ENCODE data around the gene ILF3.
"Not testable (repeated sequence)": the region's sequence is repeated elsewhere in the genome, so short reads cannot be mapped to it uniquely, and the experiment has no call there.

Gene ILF3

DNA sequence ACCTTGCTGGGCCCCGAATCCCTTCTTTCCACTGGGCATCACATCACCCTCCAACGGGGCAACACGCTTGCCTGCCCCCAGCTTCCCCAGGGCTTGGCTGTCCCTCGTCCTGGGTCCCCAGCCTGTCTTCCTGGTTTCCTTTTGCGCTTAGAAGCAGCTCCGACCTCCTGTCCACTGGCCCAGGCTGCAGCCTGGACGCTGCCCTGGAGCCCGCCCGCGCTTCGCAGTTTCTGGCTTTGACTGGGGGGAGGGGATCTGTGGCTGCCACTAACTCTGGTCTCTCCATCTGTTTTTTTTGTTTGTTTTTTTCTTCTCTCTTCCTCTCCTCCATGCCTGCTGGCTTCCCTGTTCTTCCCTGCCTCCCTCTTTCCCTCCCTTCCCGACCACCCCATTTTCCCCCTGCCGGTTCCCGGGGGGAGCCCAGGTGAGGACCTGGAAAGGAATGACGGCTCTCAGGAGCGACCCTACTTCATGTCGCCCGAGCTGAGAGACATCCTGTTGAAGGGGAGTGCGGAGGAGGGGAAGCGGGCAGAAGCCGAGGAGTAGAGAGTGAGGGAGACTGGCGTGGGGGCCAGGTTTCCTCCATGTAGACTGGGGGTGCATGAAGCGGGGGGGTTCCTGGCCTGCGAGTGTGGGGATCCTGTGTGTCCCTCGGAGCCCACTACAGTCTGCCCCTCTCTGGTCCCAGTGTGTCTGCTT lies 11.5 kb upstream of the ILF3 start:
- DNase-seq (ENCODE audit: low read depth) = no peak

DNA sequence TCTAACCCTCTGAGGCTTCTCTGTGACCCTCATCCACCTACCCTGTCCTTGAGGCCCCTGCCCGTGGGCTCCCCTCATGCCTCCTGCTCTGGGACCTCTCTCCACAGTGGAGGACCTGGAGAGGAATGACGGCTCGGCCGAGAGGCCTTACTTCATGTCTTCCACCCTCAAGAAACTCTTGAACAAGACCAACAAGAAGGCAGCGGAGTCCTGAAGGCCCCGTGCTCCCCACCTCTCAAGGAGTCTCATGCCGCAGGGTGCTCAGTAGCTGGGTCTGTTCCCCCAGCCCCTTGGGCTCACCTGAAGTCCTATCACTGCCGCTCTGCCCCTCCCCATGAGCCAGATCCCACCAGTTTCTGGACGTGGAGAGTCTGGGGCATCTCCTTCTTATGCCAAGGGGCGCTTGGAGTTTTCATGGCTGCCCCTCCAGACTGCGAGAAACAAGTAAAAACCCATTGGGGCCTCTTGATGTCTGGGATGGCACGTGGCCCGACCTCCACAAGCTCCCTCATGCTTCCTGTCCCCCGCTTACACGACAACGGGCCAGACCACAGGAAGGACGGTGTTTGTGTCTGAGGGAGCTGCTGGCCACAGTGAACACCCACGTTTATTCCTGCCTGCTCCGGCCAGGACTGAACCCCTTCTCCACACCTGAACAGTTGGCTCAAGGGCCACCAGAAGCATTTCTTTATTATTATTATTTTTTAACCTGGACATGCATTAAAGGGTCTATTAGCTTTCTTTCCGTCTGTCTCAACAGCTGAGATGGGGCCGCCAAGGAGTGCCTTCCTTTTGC lies 10.8 kb upstream of the ILF3 start:
- DNase-seq (ENCODE audit: low read depth) = no peak

DNA sequence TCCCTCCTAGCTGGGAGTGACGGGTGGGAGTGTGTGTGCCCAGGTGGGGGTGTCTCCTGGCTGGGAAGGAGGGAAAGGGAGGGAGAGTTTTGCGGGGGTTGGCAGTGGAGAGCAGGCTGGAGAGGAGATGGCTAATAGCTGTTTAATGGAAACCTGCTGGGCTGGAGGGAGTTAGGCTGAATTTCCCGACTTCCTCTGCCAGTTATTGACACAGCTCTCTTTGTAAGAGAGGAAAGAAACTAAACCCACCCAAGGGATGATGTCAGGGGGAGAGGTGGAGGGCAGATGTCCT lies 10.2 kb upstream of the ILF3 start:
- DNase-seq (ENCODE audit: low read depth) = no peak

DNA sequence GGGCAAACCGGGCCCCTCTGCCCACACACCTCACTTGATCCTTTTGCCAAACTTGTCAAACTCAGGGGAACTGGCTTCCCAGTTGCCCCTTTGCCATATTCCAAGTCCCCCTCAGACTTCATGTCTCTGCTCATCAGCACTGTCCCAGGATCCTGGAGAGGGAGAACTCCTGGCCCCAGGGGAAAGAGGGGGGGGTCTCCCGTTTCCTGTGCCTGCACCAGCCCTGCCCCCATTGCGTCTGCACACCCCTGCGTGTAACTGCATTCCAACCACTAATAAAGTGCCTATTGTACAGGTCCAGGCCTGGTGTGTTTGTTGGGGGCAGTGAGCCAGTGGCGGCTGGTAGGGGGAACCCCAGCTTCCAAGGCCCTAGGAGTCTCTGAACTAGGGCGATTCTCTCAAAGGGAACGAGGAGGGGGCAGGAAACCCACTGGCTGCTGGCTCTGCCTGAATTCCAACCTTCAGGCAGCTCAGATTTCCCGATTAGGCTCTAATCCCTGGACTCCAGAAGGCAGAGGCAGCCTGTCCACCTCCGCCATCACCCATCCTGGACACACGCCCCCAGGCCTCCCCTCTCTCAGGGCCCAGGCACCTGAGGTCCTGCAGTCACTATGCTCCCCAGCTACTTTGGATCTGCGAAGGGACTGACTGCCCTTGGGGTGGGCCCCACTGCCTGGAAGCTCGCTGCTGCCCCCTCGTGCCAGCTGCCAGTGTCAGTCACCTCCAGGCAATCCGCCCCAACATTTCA lies 9.7 kb upstream of the ILF3 start:
- peak; percentile 85 for DNase-seq (ENCODE audit: low read depth)

DNA sequence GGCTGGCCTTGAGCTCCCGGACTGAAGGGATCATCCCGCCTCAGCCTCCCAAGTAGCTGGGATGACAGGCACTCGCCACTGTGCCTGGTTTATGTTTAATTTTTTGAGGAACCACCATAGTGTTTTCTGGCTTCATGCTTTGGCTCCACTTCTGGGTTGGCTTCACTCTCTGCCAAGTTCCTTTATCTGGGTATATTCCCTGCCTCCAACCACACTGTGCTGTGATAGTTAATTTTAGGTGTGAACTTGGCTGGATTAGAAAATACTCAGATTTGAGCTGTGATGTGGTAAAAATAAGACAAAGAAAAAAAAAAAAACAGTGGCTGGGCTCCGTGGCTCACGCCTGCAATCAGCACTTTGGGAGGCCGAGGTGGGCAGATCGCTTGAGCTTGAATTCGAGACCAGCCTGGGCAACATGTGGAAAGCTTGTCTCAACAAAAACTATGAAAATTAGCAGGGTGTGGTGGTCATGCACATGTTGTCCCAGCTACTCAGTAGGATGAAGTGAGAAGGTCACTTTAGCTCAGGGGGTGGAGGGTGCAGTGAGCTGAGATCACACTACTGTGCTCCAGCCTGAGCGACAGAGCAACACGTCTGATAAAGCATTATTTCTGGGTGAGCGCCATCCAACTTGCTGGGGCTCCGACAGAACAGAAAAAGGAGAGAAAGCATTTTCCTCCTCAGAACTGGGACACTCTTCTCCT lies 7.5 kb upstream of the ILF3 start:
- no peak for DNase-seq (ENCODE audit: low read depth)

DNA sequence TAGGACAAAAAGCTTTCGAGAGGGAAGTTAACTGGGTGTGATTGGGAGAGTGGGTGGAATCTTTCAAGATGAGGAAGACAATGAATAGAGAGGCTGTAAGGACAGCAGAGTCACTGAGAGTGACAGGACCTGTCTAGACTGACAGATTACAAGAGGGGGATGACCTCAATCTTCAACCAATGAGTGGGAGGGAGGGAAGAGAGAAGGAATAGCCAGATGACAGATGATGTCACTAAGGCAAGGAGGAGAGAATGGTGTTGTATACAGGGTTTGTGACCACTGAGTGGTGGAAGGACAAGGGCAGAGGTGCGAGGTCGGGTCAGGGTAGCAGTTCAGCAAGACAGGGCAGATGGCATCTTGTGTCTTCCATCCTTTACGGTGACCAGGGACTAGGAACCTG lies 5.8 kb upstream of the ILF3 start:
- DNase-seq (ENCODE audit: low read depth) = no peak

DNA sequence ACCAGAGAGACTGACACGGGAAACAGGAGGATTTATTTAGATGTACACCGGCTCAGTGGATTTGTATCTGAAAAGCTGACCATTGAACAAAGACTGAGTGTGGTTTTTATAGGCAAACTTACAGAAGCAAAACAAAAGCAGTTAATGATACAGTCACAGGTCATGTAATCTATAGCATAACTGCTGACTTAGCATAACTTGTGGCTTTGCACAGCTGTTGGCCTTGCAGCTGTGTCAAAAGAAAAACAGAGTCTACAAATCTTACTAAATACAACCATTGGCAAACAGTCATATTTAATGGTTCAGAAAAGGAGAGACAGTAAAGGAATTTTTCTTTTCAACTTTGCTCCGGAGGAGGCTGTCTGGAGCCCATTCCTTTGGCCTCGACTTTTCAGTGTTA lies 2.3 kb upstream of the ILF3 start:
- no peak for DNase-seq (ENCODE audit: low read depth)

DNA sequence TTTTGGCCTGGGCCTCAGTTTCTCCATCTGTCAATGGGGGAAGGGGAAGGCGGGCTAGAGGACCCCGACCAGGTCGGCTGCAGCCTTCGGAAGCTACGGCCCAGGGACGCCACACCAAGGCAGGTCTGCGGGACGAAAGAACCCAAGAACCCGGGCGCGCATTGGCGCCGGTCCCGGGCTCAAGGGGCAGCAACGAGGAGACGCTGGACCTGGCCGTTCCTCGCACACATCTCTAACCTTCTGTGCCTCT lies 739 bp upstream of the ILF3 start:
- DNase-seq (ENCODE audit: low read depth) = no peak

DNA sequence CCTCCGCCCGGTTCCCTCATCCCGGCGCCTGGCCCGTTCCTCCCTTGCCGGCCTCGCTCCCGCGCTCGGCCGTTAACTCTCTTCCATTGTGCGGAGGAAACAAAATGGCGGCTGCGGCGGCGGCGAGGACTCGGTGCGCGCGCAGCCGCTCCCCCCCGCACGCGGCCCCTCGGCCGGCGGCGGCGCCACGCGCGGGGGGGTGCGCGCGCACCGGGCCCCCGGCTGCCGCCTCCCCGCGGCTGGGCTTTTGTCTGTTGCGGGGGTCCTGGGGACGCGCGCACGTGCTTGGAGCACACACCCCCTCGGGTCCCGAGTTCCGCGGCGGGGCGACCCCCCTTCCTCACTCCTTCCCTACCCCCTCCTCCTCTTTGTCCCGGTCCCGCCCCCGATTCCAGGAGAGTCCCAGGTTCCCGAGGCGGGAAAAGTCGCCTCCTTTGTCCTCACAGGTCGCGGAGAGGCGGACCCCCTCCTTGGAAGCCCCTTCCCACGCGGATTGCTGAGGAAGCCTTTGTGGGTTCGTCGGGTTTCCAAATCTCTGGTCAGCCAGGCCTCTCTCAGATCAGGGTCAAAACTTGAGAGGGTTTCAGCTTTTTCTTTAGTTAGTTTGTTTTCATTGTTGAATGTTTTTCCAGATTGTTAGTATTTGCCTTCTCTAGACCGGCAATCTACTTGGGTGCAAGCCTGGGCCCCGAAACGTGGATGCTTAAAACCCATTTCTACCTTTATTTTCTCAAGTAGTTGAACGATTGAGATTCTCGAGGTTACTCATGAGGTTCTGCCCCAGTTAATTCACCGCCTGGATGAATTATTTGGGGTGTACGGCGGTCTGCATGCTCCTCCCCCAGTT lies 687 bp downstream of the ILF3 start:
- DNase-seq (ENCODE audit: low read depth) = peak; percentile 48

DNA sequence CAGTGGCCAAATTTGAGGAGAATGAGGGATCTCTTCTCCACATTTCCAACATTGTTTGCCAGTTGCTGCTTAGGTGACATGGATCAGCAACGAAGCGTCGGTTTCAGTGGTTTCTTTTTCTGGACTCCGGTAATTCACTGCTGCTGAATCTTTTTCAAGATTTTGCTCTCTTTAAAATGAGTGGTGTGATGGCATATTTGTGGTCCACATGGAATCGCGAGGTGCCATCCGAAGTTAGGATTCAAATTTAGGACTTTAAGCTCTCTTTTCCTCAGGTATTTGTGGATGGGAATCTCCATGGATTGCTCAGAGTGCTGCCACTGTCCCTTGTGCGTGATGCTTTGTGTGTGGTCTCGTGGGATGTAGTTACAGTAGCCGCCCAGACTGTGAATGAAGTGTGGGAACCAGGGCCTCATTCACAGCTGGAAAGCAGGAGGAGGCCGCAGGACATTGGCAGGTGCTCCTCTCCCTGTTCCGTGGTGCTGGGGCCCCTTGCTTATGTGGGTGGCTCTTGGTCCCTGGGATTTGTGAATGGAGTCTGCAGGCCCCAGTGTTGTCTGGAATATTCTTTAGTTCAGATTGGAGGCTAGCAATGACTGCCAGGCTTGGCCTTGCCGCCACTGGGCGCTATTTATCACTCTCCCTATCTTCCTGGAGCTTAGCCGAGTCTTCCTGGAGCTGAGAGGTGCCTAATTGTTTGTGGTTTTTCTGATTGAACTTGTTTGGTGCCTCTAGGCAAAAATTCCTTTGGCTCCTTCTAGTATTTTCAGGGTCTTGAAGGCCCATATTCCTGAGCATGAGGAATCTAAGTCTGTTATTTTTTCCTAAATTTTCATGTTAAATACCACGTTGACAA lies 1.5 kb downstream of the ILF3 start:
- no peak for DNase-seq (ENCODE audit: low read depth)

DNA sequence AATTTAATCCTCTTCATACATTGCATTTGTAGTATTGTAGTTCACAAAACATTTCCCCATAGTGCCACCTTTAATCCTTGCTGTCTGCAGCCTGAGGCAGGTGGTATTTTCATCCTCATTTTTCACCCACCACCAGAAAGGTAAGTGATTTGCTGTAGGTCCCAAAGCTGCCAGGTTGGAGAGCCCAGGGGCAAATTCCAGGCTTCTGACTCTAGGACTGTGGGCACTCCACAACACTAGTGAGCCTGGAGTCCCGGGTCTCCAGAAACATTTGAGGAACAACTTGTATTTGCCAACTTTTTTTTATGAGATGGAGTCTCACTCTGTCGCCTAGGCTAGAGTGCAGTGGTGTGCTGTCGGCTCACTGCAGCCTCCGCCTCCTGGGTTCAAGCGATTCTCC lies 6.2 kb downstream of the ILF3 start:
- no peak for DNase-seq (ENCODE audit: low read depth)

DNA sequence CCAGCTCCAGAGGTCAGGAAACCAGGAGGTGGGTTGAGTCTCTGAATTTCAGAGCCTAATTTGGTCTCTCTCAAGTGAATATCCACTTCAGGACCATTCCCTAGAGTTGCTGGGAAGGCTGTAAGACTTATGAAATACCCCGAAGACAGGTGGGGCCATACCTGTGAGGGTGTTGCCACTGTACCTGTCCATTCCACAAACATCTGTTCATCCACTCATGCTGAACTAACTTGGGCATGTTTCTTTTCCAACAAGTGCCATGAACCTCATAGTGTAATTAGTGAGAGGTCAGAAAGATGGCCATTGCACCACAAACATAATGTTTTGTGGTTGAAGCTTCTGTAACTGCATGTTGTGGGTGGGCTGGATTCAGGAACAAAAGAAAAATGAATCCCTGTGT lies 7.8 kb downstream of the ILF3 start:
- DNase-seq (ENCODE audit: low read depth) = no peak

DNA sequence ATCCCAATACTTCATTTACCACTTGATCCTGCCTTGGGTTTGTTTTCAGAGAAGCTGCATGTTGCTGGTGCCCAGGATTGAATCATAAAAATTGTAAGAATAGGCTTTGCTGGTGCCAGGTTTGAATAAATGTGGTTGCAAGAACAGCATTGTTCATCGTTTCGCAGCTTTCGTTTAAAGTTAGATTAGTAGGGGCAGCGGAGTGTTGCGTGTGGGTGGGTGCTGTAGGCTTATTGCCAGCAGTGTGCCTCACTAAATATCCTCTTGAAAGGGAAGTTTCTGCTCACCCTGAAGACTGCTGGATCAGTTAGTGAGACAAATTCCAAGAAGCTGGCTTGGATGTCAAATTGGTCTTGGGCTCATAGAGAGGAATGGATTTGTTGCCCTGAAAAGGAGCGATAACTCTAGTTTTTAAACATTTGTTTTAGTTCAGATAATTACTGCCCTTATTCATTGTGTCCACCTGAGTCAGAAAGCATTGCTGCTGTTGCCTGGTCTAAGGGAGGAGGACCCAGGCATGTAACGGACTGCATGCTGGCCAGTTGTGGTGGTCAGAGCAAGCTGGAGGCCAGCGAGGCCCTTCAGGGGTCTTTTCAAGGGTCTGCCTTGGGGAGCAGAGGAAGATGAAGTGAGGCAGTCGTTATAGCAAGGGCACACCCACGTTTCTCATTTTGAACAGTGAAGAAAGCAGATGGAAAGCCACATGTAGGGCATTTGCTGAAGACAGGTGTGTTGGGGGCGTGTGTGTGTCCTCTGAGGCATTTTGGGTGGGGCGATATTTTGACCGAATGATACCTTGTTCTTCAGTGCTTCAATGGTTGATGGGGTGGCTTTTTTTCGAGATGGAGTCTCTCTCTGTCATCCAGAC lies 8.5 kb downstream of the ILF3 start:
- no peak for DNase-seq (ENCODE audit: low read depth)

DNA sequence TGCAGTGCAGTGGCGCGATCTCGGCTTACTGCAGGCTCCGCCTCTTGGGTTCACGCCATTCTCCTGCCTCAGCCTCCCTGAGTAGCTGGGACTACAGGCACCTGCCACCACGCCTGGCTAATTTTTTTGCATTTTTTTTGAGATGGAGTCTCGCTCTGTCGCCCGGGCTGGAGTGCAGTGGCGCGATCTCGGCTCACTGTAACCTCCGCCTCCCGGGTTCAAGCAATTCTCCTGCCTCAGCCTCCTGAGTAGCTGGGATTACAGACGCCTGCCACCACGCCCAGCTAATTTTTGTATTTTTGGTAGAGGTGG lies 9.1 kb downstream of the ILF3 start:
- not testable (repeated sequence) for DNase-seq (ENCODE audit: low read depth)

DNA sequence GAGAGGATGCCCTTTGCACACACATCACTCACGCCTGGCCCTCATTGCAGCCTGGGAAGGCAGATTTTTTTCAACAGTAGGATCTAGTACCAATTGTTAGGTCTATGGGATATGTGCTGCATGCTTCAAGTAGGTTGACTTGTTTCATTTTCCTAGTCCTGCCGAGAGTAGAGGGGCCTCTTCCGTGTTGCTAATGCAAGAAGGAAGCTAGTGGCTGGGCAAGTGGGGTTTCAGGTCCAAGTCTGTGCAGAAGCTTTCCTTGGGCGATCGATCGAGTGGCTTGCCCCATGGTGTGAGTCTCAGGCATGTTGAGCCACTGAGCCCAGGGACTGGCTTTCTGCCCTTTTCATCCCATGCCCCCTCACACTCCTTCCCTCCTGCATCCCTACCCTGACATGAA lies 13.7 kb downstream of the ILF3 start:
- no peak for DNase-seq (ENCODE audit: low read depth)

DNA sequence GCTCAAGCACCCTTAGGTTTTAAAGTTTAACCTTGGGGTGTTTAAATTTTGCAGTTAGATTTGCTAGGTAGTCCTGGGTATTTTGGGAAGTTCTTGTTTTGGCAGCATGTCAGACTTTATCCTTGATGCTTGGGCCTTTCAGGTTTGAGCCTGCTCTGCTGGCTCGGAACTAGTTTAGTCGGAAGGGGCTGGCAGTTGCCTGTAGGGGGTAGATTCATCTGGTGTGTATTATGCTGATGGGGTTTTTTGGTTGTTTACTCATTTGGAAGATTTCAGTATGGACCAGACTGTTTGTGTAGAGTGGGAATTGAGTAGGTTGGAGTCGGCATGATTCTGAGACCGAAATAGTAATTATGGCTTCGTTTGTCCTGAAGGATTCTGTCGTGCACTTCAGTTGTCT lies 15.1 kb downstream of the ILF3 start:
- DNase-seq (ENCODE audit: low read depth) = no peak

DNA sequence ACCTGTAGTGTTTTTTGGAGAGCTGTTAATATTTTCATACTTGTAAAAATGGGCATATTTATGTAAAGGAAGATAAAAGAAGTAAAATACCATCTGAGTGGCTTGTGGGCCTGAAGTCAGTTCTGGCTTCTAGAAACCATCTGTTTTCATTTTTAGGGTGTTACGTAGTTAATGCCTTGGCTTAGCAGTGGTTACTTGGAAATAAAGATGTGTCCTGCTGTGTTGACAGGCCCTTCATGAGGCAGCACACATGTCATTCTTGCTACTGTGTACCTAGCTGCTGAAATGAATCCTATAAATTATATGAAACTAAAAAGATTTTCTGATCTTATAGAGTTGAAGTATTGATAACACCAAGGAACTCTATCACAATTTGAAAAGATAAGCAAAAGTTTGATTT lies 16.0 kb downstream of the ILF3 start:
- no peak for DNase-seq (ENCODE audit: low read depth)

DNA sequence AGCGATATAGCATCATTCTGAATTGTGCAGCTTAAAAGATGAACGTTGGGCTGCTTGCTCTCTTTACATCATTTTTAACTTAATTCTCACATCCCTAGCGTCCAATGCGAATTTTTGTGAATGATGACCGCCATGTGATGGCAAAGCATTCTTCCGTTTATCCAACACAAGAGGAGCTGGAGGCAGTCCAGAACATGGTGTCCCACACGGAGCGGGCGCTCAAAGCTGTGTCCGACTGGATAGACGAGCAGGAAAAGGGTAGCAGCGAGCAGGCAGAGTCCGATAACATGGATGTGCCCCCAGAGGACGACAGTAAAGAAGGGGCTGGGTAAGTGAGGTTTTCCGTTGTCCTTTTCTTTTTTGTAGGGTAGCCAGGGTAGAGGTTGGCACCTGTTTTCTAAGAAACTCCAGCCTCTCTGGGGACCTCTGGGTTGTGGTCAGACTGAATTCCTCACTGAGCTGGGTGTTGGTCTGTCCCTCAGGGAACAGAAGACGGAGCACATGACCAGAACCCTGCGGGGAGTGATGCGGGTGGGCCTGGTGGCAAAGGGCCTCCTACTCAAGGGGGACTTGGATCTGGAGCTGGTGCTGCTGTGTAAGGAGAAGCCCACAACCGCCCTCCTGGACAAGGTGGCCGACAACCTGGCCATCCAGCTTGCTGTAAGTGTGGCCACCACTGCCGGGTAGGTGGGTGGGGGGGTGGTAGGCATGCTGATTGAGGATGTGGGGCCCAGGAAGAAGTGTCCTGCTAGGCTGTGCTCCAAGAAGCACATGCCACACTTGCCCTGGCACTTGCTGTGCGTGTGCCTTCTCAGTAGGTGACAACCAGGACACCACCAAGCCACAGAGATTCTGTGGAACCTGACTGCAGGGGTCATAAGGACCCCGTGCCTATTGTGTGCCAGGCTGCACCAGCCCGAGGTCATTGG lies 17.0 kb downstream of the ILF3 start:
- DNase-seq (ENCODE audit: low read depth) = no peak

DNA sequence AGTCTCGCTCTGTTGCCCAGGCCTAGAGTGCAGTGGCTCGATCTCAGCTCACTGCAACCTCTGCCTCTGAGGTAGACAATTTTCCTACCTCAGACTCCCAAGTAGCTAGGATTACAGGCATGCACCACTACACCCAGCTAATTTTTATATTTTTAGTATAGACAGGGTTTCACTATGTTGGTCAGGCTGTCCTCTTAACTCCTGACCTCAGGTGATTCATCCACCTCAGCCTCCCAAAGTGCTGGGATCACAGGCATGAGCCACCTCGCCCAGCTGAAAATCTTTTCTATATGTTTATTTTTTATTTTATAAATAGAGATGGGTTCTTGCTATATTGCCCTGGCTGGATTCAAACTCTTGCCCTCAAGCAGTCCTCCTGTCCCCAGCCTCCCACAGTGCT lies 17.8 kb downstream of the ILF3 start:
- DNase-seq (ENCODE audit: low read depth) = not testable (repeated sequence)
